Stimulated activated CD4-positive, alpha-beta T cell treated with anti-CD3 and anti-CD28 coated beads, Interleukin-2, amount 100 ng/mL, for 4 hours (primary cell): ENCODE data around the gene IGLON5.
A peak's percentile ranks its signal among the peaks of the same experiment; 100 is the strongest.

Experiments
- DNase-seq: peaks from one replicate; pipeline ENCODE4 v3.0.0-alpha.2; 2020; ENCODE audit warnings: low read depth

Gene IGLON5

DNA sequence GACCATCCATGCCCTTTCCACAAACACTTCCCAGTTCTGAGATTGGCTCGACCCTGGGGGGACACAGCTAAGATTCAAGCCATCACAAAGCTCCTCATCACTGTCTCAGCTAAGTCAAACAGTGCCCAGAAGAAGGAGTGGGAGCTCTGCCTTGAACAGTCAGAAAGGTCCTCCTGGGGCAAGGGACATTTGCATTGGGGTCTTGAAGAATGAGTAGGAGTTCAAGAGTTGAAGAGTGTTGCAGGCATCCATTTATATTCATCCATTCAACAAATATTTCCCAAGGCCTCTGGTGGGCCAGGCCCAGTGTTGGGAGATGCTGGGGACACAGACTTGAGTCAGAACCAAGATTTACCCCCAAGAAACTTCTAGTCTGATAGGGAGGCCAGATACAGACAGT, 6.5 kb downstream of the IGLON5 start:
- DNase-seq, result no peak

- DNase-seq, result no peak
Observed at GRCh38 chr19:51318687-51319648, 7.5 kb downstream of the IGLON5 start.

GRCh38 chr19:51319649-51320279, 8.3 kb downstream of the IGLON5 start:
- no peak for DNase-seq

DNA sequence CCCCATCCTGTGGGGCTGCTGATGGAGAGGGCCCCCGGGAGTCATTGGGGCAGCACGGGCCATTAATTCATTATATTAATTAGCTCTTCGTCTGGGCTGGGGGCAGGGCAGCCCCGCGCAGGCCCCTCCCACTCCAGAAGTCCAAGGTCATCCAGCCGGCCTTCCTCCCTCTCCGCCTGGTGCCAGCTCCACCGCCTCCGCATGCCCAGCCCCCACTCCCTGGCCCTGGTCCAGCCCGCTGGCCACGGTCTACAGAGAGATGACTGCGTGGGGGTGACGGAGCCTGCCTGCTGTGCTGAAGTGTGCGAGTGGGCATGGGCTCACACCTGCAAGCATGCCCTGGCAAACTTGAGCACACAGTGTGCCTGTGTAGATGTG, 8.8 kb downstream of the IGLON5 start:
- no peak for DNase-seq

GRCh38 chr19:51321799-51322198, 10.4 kb downstream of the IGLON5 start:
- DNase-seq, result no peak

- no peak for DNase-seq
Observed at GRCh38 chr19:51323481-51324166, 12.2 kb downstream of the IGLON5 start.

DNA sequence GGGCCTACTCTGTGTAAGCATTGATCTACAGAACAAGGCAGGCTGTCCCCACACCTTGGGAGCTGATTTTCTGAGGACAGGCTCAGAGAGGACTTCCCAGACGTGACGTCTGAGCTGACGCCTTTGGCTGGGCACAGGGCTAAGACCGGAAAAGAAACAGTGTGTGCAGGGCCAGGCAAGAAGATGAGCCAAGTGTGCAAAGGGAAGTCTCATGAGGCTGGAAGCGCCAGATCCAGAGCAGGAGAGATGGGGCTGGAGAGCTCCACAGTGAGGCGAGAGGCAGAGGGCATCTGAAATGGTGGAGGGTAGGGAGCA, 12.7 kb downstream of the IGLON5 start:
- DNase-seq, result no peak

DNA sequence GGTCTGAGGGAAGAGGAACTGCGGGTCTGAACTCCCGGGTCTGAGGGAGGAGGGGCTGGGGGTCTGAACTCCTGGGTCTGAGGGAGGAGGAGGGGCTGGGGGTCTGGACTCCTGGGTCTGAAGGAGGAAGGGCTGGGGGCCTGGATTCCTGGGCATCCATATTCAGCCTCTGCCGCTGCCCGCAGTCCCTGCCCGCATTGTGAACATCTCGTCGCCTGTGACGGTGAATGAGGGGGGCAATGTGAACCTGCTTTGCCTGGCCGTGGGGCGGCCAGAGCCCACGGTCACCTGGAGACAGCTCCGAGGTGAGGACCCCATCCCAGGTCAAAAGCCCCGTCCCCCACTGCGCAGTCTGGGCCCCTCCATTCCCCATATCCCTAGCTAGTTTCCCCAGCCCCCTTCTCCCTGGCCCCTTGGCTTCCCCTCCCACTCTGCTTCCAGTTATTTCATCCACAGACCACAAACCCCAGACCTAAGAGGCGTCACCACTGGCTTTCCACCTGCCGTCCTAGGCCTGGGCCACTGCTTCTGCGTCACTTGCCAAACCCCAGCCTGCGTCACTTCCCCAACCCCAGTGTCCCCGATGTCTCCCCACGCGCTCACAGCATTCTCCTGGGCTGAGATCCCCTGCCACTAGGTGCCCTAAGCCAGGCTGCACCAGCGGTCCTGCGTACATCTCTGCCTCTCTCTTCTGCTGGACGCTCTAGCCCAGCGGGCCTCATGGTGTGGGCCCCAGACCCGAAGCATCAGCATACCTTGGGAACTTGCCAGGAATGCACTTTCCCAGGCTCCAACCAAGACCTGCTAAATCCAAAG, 13.9 kb downstream of the IGLON5 start:
- no peak for DNase-seq

GRCh38 chr19:51326216-51327065, 15.0 kb downstream of the IGLON5 start:
- DNase-seq, result no peak

- DNase-seq, result no peak
Observed at GRCh38 chr19:51327066-51328001, 15.9 kb downstream of the IGLON5 start.

DNA sequence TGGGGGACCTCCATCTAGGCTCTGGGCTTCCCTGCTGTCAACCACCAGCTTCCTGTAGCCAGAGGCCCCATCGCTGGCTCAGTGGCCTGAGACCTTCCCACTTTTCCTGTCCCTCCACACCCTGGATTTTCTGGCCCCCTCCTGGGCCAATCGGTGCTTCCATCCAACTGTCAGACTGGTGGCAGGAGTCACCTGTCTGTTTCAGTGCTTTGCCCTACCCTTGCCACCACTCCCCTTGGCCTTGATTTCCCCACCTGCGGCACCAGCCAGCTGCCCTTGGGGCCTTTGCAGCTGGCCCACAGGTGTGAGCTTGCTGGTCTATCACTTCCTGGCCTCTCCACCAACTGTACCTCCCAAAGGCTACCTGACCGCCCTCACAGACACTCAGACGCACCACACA, 18.0 kb downstream of the IGLON5 start:
- no peak for DNase-seq

DNA sequence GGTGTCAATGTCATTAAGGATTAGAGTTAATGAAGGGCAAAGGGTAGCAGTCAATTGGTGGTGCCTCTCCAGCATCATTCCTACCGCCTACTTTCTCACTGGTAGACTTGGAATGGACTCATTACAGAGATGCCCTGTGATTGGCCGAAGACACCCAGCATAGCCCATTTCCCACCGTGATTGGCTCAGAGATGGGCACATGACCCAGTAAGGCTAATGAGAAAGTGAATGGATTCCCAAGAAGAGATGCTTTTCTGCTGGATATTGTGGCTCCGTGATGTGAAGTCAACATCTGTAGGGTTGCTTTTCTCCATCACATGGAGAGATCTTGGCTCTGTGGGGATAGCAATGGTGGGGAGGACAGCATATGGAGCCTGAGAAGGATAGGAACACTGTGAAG, 18.9 kb downstream of the IGLON5 start:
- DNase-seq, result no peak

DNA sequence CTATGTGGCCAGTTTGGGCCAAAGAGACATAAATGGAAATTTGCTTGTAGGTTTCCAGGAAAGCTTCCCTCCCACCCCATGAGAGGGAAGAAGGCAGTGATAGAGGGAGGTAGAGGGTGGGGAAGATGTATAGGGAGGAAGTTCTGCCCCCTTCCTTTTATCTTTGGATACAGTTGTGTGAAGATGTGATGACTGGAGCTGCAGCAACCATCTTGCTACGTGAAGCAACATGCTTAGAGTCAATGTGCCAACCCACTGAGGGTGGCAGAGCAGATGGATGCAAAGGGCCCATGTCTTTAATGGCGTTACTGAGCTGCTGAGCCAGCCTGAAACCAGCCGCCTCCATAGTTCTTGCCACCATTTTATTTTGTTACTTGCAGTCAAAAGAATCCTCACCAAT, 19.7 kb downstream of the IGLON5 start:
- no peak for DNase-seq

GRCh38 chr19:51331716-51332115, 20.3 kb downstream of the IGLON5 start:
- DNase-seq, result no peak

DNA sequence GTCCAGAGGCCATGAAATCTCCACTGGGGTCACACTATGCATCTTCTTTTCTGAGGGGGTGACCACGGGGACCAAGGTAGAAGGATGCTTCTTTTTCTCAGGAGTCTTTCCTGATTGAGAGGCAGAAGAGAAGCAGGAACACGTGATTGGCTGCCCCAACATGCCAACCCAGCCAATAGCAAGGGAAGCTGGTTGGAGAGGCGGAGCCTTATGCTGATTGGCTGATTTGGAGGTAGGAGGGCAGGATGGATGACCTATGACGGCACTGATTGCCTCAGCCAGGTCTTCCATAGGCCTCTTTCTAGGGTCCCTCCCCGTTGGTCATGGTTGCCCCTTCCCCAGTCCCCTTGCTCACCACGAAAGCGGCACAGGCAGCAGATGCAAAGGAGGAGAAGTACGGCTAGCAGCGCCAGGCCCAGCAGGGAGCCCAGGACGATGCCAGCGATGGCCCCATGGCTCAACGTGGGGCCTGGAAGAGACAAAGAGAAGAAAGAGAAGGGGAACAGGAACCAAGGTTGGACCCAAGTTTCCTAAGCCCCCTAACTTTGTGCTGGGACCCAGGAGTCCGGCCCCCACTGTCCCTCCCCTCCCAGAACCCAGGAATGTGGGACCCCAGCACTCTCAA, 22.5 kb downstream of the IGLON5 start:
- no peak for DNase-seq

DNA sequence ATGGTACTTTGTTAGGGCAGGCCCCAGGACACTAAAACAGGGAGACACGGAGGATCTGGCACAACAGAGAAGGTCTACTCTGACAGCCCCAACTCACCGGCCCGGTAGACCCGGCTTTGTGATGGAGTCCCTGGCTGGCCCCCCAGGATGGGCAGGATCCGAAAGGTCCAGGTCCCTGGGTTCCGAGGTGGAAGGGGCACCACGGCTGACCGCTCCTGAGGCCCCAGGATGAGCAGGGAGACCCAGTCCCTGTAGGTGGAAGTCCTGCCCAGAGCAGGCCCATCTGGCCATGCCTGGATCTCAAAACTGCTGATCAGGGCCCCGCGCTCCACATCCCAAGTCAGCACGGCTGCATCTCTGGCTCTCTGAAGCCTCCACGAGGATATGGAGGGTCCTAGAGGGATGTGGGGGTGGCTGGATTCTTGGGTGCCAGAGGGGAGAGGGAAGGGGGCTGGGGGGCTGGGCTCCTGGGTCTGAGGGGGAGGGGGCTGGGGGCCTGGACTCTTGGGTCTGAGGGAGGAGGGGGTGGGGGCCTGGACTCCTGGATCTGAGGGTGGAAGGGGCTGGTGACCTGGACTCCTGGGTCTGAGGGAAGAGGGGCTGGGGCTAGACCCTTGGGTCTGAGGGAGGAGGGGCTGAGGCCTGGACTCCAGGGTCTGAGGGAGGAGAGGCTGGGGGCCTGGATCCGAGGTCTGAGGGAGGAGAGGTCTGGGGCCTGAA, 25.9 kb downstream of the IGLON5 start:
- DNase-seq, result no peak

- no peak for DNase-seq
Observed at GRCh38 chr19:51337861-51338562, 26.6 kb downstream of the IGLON5 start.

DNA sequence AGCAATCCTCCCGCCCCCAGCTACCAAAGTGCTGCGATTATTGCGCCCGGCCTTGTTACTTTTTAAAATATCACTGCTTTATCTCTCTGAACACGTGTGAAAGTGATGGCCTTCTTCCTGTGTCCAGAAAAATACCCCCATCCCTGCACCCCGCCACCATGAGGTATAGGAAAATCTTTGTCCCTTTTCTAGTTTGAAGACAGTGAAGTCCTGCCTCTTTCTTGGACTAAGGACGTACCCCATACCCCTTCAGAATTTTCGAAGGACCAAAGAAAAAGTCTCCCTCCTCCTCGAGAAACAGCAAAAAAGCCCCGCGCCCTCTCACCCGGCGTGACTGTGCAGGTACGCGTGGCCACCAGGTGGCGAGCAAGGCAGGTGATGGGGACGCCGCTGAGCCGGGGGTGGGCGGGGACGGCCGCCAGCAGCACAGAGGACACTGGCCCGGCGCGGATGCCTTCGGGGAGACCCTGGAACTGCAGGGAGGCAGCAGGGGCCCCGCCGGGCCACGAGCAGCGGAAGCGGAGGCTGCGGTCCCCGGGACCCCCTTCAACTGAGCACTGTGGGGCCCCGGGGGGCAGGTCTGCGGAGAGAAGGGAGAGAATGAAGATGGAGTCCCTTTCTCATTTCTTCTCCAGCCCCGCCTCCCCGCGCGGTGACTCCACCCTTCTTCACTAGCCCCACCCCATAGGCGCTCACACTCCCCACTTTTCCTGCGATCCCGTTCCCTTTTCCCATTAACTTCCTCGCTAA, 27.3 kb downstream of the IGLON5 start:
- DNase-seq, result peak; percentile 83
